Neutrophil (primary cell): ENCODE results near the gene TBATA.

Experiments
- H3K27ac ChIP-seq: fragments of 200-600 bp; sonication (generic); 2 replicates; pipeline ENCODE4 v1.5.1; 2016; ENCODE audit warnings: mild to moderate bottlenecking, moderate library complexity
- H3K27me3 ChIP-seq: fragments of 200-600 bp; sonication (generic); 2 replicates; pipeline ENCODE4 v1.6.0; 2016; ENCODE audit warnings: mild to moderate bottlenecking
- H3K36me3 ChIP-seq: fragments of 200-600 bp; sonication (generic); 2 replicates; pipeline ENCODE4 v1.5.1; 2017
- H3K4me1 ChIP-seq, 2 experiments: fragments of 200-600 bp in 1 of 2; sonication (generic) in 1 of 2; 1 replicate in 1 of 2; 2 replicates in 1 of 2; pipeline versions ENCODE4 v1.5.1 to v1.6.1; 2013 to 2016; ENCODE audit warnings: low read depth in 1 of 2, low read length in 1 of 2, mild to moderate bottlenecking in 1 of 2, moderate library complexity in 1 of 2; ENCODE audit not compliant: control insufficient read depth in 1 of 2, insufficient read depth in 1 of 2
- H3K4me3 ChIP-seq, 2 experiments: fragments of 200-600 bp in 1 of 2; sonication (generic) in 1 of 2; 1 replicate in 1 of 2; 2 replicates in 1 of 2; pipeline ENCODE4 v1.5.1; 2013 to 2016; ENCODE audit warnings: low read depth in 1 of 2, low read length in 1 of 2, mild to moderate bottlenecking in 1 of 2, moderate library complexity in 1 of 2
- H3K9me3 ChIP-seq: fragments of 200-600 bp; sonication (generic); 2 replicates; pipeline ENCODE4 v1.5.1; 2016
- TF ChIP-seq, protein P1 (sequence below): fragments of 200-600 bp; sonication (generic); IDR thresholded peaks from 2 replicates; pipeline ENCODE4 v1.5.1; 2016; ENCODE audit warnings: antibody characterized with exemption

The TBATA gene

DNA sequence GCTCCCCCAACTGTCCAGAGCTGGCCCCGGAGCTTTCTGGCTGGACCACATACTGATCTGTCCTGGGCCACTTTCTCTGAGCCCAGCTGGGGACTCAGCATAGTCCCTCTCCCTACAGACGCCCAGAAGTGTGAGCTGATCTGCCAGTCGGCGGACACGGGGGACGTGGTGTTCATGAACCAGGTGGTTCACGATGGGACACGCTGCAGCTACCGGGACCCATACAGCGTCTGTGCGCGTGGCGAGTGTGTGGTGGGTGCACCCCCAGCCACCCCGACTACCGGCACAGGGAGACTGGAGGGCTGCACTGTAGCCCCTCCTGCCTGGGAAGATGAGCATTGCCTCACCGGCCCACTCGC, 41.8 kb downstream of the TBATA start:
- Histone ChIP-seq H3K4me3 (no peak overlapping the region), H3K4me1 (no peaks in the 10 kb centered on the region), H3K9me3 (no peaks in the 10 kb centered on the region), H3K27me3 (no peaks in the 10 kb centered on the region), H3K36me3 (no peaks in the 10 kb centered on the region), H3K27ac (no peak overlapping the region)
- TF ChIP-seq, protein P1, sequence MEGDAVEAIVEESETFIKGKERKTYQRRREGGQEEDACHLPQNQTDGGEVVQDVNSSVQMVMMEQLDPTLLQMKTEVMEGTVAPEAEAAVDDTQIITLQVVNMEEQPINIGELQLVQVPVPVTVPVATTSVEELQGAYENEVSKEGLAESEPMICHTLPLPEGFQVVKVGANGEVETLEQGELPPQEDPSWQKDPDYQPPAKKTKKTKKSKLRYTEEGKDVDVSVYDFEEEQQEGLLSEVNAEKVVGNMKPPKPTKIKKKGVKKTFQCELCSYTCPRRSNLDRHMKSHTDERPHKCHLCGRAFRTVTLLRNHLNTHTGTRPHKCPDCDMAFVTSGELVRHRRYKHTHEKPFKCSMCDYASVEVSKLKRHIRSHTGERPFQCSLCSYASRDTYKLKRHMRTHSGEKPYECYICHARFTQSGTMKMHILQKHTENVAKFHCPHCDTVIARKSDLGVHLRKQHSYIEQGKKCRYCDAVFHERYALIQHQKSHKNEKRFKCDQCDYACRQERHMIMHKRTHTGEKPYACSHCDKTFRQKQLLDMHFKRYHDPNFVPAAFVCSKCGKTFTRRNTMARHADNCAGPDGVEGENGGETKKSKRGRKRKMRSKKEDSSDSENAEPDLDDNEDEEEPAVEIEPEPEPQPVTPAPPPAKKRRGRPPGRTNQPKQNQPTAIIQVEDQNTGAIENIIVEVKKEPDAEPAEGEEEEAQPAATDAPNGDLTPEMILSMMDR, result no peak

DNA sequence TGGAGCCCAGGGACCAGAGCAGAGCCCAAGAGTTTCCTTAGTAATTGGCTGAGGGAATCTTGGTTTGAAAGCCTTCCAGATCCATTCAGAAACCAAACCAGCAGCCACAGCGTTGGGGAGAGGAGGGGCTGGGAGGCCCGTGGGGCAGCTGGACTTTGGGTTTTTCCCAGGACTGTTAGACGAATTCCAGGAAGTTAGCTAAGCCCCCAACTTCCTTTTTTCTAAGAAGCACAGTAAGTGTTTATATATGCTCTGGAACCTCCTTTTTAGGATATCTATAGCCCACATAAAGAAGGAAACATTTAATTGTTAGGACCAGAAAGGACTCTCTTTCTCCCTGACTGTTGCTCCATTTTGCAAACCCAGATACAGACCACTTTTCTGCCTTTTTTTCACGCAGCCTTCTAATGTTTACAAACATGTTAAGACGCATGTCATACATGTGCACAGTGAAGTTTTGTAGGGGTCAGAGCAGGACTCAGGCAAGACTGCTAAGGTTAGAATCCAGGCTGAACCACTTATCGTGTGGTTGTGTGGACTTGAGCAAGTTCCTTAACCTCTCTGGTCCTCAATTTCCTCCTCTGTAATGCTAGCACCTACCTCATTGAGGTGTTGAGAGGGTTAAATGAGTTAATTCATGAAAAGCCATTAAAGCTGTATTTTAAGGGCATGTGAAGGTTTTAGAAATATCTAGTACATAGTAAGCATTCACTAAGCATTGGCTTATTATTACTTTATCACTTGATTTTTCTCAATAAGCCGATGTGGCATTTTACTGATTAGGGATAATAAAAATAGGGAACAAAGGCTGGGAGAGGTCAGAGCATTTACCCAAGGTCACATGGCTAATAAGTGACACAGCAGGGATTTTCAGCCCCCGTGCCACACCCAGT, 42.4 kb downstream of the TBATA start:
- Histone ChIP-seq H3K4me1 (no peaks in the 10 kb centered on the region), H3K27me3 (no peaks in the 10 kb centered on the region), H3K27ac (no peak overlapping the region), H3K4me3 (no peak overlapping the region), H3K9me3 (no peaks in the 10 kb centered on the region), H3K36me3 (no peaks in the 10 kb centered on the region)
- TF ChIP-seq, protein P1, result no peak

DNA sequence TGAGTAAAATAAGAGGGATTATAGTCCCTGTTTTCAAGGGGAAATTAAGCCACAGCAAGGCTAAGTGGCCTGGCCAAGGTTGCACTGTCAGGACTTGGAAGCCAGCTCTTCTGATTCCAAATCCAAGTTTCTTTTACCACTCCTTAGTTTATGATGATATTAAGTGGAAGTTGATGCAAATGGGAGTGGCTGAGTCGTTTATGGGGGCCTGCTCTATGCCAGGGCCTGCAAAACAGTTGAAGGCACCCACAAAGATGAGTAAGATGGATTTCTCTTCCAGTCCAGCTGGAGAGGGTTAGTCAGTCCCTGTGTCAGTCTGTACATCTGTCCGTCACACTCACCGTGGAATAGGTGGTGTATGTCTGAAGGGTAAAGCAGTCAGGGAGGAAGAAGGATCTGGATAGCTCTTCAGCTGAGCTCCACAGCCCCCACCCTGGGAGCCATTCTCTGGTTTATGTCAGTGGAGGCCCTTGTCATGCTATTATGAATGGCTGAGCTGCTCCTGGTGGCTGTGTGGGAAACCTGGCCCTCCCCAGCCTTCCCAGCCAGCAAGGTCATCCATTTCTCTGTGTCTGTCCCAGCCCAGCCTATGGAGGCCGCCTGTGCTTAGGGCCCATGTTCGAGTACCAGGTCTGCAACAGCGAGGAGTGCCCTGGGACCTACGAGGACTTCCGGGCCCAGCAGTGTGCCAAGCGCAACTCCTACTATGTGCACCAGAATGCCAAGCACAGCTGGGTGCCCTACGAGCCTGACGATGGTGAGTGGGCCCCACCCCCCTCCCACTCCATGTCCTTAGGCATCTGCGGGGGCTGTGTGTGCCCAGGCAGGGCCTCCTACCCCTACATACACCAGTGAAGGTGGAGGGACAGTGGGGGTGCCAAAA, 44.5 kb downstream of the TBATA start:
- H3K27ac ChIP-seq, result no peak overlapping the region
- no peaks in the 10 kb centered on the region for H3K27me3 ChIP-seq
- H3K9me3 ChIP-seq, result no peaks in the 10 kb centered on the region
- TF ChIP-seq, protein P1, result no peak
- no peak overlapping the region for H3K4me3 ChIP-seq
- no peaks in the 10 kb centered on the region for H3K4me1 ChIP-seq
- H3K36me3 ChIP-seq, result no peaks in the 10 kb centered on the region

DNA sequence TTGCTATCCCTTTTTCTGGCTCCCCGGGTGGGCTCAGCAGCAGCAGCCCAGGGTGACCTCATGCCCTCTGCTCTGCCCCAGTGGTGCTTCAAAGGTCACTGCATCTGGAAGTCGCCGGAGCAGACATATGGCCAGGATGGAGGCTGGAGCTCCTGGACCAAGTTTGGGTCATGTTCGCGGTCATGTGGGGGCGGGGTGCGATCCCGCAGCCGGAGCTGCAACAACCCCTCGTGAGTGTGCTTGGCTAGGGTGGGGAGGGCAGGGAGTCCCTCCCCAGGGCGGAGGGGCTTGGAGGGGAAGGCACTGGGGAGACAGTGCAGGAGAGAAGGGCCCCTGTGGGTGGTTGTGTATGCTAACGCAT, 46.4 kb downstream of the TBATA start:
- TF ChIP-seq, protein P1, result no peak
- no peaks in the 10 kb centered on the region for H3K4me1 ChIP-seq
- no peaks in the 10 kb centered on the region for H3K27me3 ChIP-seq
- no peaks in the 10 kb centered on the region for H3K9me3 ChIP-seq
- no peak overlapping the region for H3K27ac ChIP-seq
- H3K4me3 ChIP-seq, result no peak overlapping the region
- no peaks in the 10 kb centered on the region for H3K36me3 ChIP-seq

GRCh38 chr10:70738006-70738760, 47.0 kb downstream of the TBATA start:
- no peaks in the 10 kb centered on the region for H3K27me3 ChIP-seq
- H3K4me1 ChIP-seq, result no peaks in the 10 kb centered on the region
- no peak overlapping the region for H3K4me3 ChIP-seq
- H3K27ac ChIP-seq, result no peak overlapping the region
- H3K9me3 ChIP-seq, result no peaks in the 10 kb centered on the region
- no peaks in the 10 kb centered on the region for H3K36me3 ChIP-seq
- TF ChIP-seq, protein P1, result no peak
